GOT3 (cell line): ENCODE data around the gene ARHGAP42.
"Not testable (repeated sequence)": the region's sequence is repeated elsewhere in the genome, so short reads cannot be mapped to it uniquely, and the experiment has no call there.

ENCODE experiments used
- DNase-seq: peaks from one replicate; lab custom pipeline; 2025; ENCODE audit warnings: mixed read lengths; lab: John Stamatoyannopoulos, UW

ARHGAP42 gene

GRCh38 chr11:100965346-100965745, 278.3 kb downstream of the ARHGAP42 start:
- no peak for DNase-seq

GRCh38 chr11:100966366-100966765, 279.3 kb downstream of the ARHGAP42 start:
- no peak for DNase-seq

DNA sequence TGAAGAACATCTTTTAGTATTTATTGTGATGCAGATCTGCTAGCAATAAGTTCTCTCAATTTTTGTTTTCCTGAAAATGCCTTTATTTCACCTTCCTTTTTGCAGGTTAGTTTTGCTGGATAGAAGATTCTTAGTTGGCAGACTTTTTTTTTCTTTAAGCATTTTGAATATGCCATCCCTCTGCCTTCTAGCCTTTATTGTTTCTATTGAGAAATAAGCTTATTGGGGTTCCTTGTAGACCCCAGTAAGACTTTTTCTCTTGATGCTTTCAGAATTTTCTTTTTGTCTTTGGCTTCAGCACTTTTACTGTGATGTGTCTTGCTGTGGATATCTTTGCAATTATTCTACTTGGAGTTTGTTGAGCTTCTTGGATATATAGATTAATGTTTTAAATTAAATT, 281.9 kb downstream of the ARHGAP42 start:
- DNase-seq, result no peak

GRCh38 chr11:100970283-100971164, 283.4 kb downstream of the ARHGAP42 start:
- no peak for DNase-seq

DNA sequence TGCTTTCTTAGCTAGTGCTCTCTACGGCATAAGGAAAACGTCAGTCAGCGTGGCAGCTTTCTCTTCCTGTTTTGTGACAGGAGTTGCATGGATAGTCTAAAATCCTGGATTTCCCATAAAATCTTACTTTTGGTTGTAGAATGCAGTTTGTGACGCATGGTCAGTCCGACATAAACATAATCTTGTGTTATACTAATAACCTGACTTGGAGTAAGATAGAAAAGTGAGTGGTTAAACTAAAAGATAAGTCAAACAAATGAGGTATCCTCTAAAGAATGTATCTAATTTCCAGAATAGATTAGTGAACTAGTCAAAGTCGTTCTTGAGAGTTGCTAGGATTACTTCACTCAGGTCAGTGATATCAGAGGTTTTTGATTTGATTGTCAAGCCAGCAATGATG, 285.0 kb downstream of the ARHGAP42 start:
- no peak for DNase-seq

- DNase-seq, result no peak
Measured at GRCh38 chr11:100978442-100978841, 291.4 kb downstream of the ARHGAP42 start.

GRCh38 chr11:100978939-100979338, 291.9 kb downstream of the ARHGAP42 start:
- DNase-seq, result no peak

DNA sequence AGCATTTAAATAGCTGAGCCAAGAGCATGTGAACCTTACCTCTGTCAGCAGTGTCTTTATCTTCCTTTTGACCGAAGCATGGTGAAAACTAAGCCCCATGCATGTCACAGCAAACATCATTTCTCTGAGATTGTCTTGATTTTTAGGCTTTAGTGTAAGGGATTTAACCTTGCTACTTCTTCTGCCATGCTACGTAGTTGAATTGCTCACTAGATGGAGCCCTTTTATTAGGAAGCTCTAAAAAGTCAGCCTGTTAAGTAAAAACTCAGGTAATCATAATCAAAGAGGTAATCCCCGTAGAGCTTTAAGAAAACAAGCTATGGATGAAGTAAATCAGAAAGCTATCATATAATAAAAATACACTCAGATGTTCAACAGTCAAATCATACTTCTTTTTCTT, 293.1 kb downstream of the ARHGAP42 start:
- DNase-seq, result no peak

- no peak for DNase-seq
Measured at GRCh38 chr11:100981196-100981824, 294.2 kb downstream of the ARHGAP42 start.

GRCh38 chr11:100984668-100985067, 297.6 kb downstream of the ARHGAP42 start:
- no peak for DNase-seq

- DNase-seq, result no peak
Measured at GRCh38 chr11:100990931-100991330, 303.8 kb downstream of the ARHGAP42 start.

DNA sequence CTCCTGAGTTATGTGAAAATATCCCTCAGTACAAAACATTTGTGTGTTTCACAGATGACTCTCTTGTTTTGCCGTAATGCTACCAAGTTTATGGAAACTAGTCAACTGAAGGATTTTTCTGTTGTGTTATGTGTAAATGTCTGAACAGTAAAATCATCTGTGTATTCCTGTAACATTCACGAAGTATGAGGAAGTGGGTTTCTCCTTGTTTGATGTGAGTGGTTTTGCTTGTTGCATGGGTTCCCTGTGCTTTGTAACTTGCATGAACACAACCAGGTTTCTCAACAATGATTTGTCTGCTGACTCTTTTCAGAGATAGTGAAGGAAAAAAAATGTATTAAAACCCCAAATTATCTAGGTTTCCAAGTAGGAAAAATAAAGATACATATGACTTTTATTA, 304.5 kb downstream of the ARHGAP42 start:
- no peak for DNase-seq

DNA sequence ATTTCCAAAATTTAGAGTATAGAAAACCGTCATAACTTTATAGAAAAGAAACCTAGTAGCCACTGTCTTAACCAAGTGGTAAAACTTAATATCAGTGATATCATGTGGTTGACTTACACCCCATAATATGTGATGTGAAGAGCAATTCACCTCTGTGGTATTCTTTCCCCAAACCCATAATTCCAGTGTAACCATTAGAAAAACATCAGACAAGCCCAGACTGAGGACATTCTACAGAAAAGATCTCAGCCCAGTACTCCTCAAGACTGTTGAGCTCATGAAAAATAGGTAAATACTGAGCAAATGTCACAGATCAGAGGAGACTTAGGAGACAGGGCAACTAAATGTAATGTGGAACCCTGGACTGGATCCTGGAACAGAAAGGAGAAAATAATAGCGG, 307.9 kb downstream of the ARHGAP42 start:
- DNase-seq, result no peak

DNA sequence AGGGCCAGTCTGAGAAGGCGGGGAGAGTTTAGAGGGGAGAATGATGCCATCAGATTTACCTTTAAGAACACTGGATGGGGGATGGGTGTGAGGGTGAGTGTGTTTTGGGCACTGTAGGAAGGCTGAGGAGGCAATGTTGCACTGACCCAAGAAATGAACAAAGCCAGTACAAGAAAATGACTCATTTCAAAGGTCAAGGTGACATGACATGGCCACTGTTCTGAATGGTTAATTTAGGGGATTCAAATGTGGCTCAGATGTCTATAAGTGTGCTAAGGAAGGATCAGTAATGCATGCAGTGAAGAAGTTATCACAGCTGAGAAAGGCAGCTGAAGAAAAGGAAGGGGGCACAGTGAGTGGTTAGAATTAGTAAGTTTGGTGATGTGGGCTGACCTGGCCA, 312.7 kb downstream of the ARHGAP42 start:
- DNase-seq, result no peak

DNA sequence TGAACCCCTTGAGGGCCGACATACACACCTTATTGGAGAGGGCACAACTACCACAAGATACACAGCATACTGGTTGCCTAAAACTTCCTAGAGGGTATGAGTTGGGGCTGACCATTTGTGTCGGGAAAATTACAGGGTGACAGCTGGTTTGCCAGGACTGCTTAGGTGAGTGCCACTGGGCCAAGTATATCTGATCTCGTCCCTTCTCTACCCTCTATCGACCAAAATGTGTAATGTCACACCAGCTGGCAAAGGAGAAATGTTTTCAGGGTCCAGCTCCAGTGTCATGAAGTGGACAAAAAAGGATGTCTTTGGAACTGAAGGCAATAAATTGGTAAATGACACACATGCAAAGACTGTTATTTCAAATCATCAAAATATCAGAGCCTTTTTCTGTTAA, 316.4 kb downstream of the ARHGAP42 start:
- no peak for DNase-seq

GRCh38 chr11:101008961-101009689, 322.0 kb downstream of the ARHGAP42 start:
- DNase-seq, result no peak

DNA sequence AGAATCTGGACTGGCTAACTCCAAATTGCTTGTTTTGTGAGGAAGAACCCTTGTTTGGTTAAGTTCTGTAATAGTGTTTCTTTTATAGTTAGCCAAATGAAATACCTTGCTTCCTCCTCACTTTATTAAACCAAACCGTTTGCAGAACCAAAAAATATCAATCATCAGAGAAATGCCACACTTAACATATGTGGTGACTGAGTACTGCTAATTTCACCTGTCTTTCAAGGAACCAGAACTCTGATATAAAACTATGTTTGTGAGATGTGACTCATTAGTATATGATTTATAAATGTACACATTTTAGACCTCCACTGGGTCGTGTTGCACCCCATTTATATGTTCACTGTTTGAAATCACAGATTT, 322.6 kb downstream of the ARHGAP42 start:
- no peak for DNase-seq

DNA sequence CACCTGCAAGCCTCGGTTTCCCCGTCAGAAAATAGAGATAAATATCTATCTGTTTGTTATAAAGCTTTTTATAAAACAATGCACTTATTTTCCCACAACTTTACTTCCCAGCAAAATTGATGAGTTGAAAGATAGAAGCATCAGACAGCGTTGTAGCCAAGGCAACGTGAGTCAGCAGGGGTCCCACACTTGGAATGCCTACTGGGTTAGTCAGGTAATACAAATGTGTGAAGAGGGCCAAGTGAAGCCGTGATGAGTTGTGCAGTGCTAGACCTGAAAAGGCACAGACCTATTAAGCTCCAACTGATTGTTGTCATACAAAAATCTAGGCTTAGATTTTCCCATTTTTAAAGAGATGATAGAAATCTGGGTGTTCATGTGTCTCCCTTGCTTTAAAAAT, 323.8 kb downstream of the ARHGAP42 start:
- no peak for DNase-seq

- no peak for DNase-seq
Measured at GRCh38 chr11:101011881-101012280, 324.8 kb downstream of the ARHGAP42 start.

DNA sequence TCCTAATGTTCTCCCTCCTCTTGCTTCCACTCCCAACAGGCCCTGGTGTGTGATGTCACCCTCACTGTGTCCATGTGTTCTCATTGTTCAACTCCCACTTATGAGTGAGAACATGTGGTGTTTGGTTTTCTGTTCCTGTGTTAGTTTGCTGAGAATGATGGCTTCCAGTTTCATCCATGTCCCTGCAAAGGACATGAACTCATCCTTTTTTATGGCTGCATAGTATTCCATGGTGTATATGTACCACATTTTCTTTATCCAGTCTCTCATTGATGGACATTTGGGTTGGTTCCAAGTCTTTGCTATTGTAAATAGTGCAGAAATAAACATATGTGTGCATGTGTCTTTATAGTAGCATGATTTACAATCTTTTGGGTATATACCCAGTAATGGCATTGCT, 326.6 kb downstream of the ARHGAP42 start:
- not testable (repeated sequence) for DNase-seq

GRCh38 chr11:101014600-101015285, 327.7 kb downstream of the ARHGAP42 start:
- no peak for DNase-seq

DNA sequence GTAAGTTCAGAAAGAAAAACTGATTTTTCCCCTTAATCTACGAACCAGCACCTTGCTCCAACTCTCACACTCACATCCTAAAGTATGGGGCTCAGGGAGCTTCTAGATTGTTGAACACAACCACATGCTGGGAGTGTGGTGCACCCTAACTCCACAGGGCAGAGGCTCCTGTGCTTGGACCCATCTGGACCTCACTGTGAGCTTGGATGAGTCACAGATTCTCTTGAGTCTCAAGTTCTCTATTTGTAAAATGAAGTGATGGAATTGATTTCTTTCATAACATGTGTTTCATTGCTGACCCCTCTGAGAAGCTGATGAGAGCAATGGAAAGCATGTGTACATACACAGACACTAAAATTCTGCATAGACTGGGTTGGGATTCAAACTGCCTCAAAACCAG, 332.8 kb downstream of the ARHGAP42 start:
- no peak for DNase-seq
